HepG2 (cell line): ENCODE results near the gene TAF6. TPM values are rescaled to one million over a fixed set of nuclear protein-coding genes. Genes with fewer than 3 reads are reported as not detected.
A peak's percentile ranks its signal among the peaks of the same experiment; 100 is the strongest.

Experiments used
- DZIP1 ChIP-seq: sonication (generic); formaldehyde crosslinking; IDR thresholded peaks from 2 replicates; pipeline ENCODE4 v1.5.0; 2020; ENCODE audit warnings: mild to moderate bottlenecking, missing genetic modification reagents
- E2F2 ChIP-seq: sonication (generic); formaldehyde crosslinking; IDR thresholded peaks from 2 replicates; pipeline ENCODE4 v1.4.0; 2020; ENCODE audit warnings: missing genetic modification reagents, borderline replicate concordance
- GTF3A ChIP-seq: sonication (generic); formaldehyde crosslinking; conservative IDR thresholded peaks from 2 replicates; pipeline ENCODE4 v1.4.0; 2020; ENCODE audit warnings: mild to moderate bottlenecking, missing genetic modification reagents
- HNF4A ChIP-seq: sonication (generic); formaldehyde crosslinking; IDR thresholded peaks from 2 replicates; pipeline ENCODE4 v1.4.0; 2020; ENCODE audit warnings: missing genetic modification reagents
- KDM5A ChIP-seq: fragments of 200-600 bp; sonication (generic); IDR thresholded peaks from 2 replicates; pipeline ENCODE4 v1.7.0; 2018; ENCODE audit warnings: antibody characterized with exemption, mild to moderate bottlenecking, low read length, borderline replicate concordance
- NFE2 ChIP-seq: sonication (generic); formaldehyde crosslinking; IDR thresholded peaks from 2 replicates; pipeline ENCODE4 v1.4.0; 2020; ENCODE audit warnings: missing genetic modification reagents
- PTBP1 ChIP-seq: fragments of 200-400 bp; formaldehyde crosslinking; IDR thresholded peaks from 2 replicates; pipeline ENCODE4 v1.6.1; 2018; ENCODE audit warnings: low read length, low read depth; ENCODE audit not compliant: poor library complexity, severe bottlenecking
- THRA ChIP-seq: sonication (generic); formaldehyde crosslinking; IDR thresholded peaks from 2 replicates; pipeline ENCODE4 v1.4.0; 2020; ENCODE audit warnings: missing genetic modification reagents, borderline replicate concordance
- TSC22D2 ChIP-seq: sonication (generic); formaldehyde crosslinking; IDR thresholded peaks from 2 replicates; pipeline ENCODE4 v1.5.1; 2020; ENCODE audit warnings: missing genetic modification reagents, mild to moderate bottlenecking, borderline replicate concordance
- ZBTB10 ChIP-seq: sonication (generic); formaldehyde crosslinking; IDR thresholded peaks from 2 replicates; pipeline ENCODE4 v1.4.0; 2020; ENCODE audit warnings: missing genetic modification reagents, borderline replicate concordance
- ZNF232 ChIP-seq: sonication (generic); formaldehyde crosslinking; IDR thresholded peaks from 2 replicates; pipeline ENCODE4 v1.4.0; 2020; ENCODE audit warnings: missing genetic modification reagents, borderline replicate concordance
- ZNF280D ChIP-seq: sonication (generic); formaldehyde crosslinking; IDR thresholded peaks from 2 replicates; pipeline ENCODE4 v1.5.1; 2020; ENCODE audit warnings: mild to moderate bottlenecking, missing genetic modification reagents
- ZNF34 ChIP-seq: sonication (generic); formaldehyde crosslinking; IDR thresholded peaks from 2 replicates; pipeline ENCODE4 v1.4.0; 2020; ENCODE audit warnings: mild to moderate bottlenecking, missing genetic modification reagents, borderline replicate concordance
- ZNF549 ChIP-seq: sonication (generic); formaldehyde crosslinking; IDR thresholded peaks from 2 replicates; pipeline ENCODE4 v1.5.0; 2020; ENCODE audit warnings: missing genetic modification reagents
- ZNF589 ChIP-seq: sonication (generic); formaldehyde crosslinking; conservative IDR thresholded peaks from 2 replicates; pipeline ENCODE4 v1.8.0; 2022; ENCODE audit warnings: mild to moderate bottlenecking, moderate library complexity, missing genetic modification reagents
- ZSCAN29 ChIP-seq: sonication (generic); formaldehyde crosslinking; conservative IDR thresholded peaks from 2 replicates; pipeline ENCODE4 v1.4.0; 2020; ENCODE audit warnings: mild to moderate bottlenecking, missing genetic modification reagents
- polyA plus RNA-seq, 8 experiments: library from polyadenylated mRNA; depleted of rRNA in 3 of 8; stranded (reverse) in 7 of 8; unstranded in 1 of 8; fragments of >200 nt; fragmentation: Illumina TruSeq in 4 of 8; extraction: Trizol in 4 of 8; gene quantifications; 2 replicates each; pipeline versions ENCODE4 v1.2.1 to v1.2.3, GENCODE V29; 2011 to 2016; ENCODE audit warnings: low read depth in 4 of 8, missing spikeins in 1 of 8, mixed read lengths in 1 of 8; ENCODE audit not compliant: insufficient read depth in 1 of 8
- total RNA-seq, 5 experiments: library from RNA; depleted of rRNA; stranded (reverse); fragments of >200 nt; fragmentation: Illumina TruSeq; extraction: Trizol; gene quantifications; 2 replicates each; pipeline ENCODE4 v1.2.3, GENCODE V29; 2016; ENCODE audit warnings: low read depth in 1 of 5

The TAF6 gene
- total and polyA plus RNA-seq, 2 of the 13 experiments (the other 11 are each of a cell fraction or from before 2014, with no cell fraction given), result 12.9 to 18.8 TPM

- TF ChIP-seq HNF4A (CRISPR knock-in tag), result no peak
- TF ChIP-seq ZNF280D (CRISPR knock-in tag), result 0 out of 2 replicates have a peak, but pooled peaks have one; percentile 14
- no peak for TF ChIP-seq ZSCAN29
- TF ChIP-seq TSC22D2 (CRISPR knock-in tag), result peak; percentile 86
- no peak for TF ChIP-seq ZNF34 (CRISPR knock-in tag)
- TF ChIP-seq ZNF549 (CRISPR knock-in tag), result no peak
- TF ChIP-seq GTF3A (CRISPR knock-in tag), result no peak
- peak; percentile 43; the same call in 1 of the 2 replicates for TF ChIP-seq THRA (CRISPR knock-in tag)
- TF ChIP-seq ZNF589 (CRISPR knock-in tag), result no peak
- no peak for TF ChIP-seq E2F2 (CRISPR knock-in tag)
- 0 out of 2 replicates have a peak, but pooled peaks have one; percentile 40 for TF ChIP-seq ZBTB10 (CRISPR knock-in tag)
- TF ChIP-seq PTBP1, result no peak
- TF ChIP-seq DZIP1 (CRISPR knock-in tag), result no peak
- TF ChIP-seq NFE2 (CRISPR knock-in tag), result no peak
- TF ChIP-seq ZNF232, result peak; percentile 83; the same call in 1 of the 2 replicates
- TF ChIP-seq KDM5A, result peak; percentile 80
Measured at GRCh38 chr7:100148559-100149328, 29.6 kb upstream of the TAF6 start, which contains the start of gene LAMTOR4 (continued).
